Measurements from ENCODE around the gene CD38.

- TF ChIP-seq SCRT2 (tag by site-specific recombination; IDR thresholded peaks at IDR 0.05) (no peak), ZNF423 (tag by site-specific recombination; IDR thresholded peaks at IDR 0.05) (no peak), ZNF692 (tag by site-specific recombination; IDR thresholded peaks at IDR 0.05) (no peak), SP7 (tag by site-specific recombination; IDR thresholded peaks at IDR 0.05) (no peak), ZBTB11 (tag by site-specific recombination; conservative IDR thresholded peaks at IDR 0.05; ENCODE audit: low read depth) (no peak), CTCF (tag by site-specific recombination; IDR thresholded peaks at IDR 0.05) (no peak)
Observed at GRCh38 chr4:15737255-15737654, 40.9 kb upstream of the CD38 start.

All from HEK293 (cell line).